Mucosa of rectum (tissue), 2 donors: ENCODE data around the gene SMOC2.

Experiments
- H3K27ac ChIP-seq, 2 donors: one replicate each; pipeline ENCODE4 v1.7.0; 2013; ENCODE audit warnings: inconsistent platforms in 2 of 2, low read depth in 2 of 2, low read length in 2 of 2
- H3K27me3 ChIP-seq, 2 donors: one replicate each; pipeline ENCODE4 v1.7.0; 2013; ENCODE audit warnings: low read length in 2 of 2; ENCODE audit not compliant: control insufficient read depth in 2 of 2, insufficient read depth in 2 of 2
- H3K36me3 ChIP-seq, 2 donors: one replicate each; pipeline ENCODE4 v1.7.0; 2013; ENCODE audit warnings: low read length in 2 of 2; ENCODE audit not compliant: control insufficient read depth in 2 of 2, insufficient read depth in 2 of 2
- H3K4me1 ChIP-seq, 2 donors: one replicate each; pipeline ENCODE4 v1.7.0; 2013; ENCODE audit warnings: low read length in 2 of 2, mild to moderate bottlenecking in 1 of 2; ENCODE audit not compliant: control insufficient read depth in 2 of 2, insufficient read depth in 2 of 2
- H3K4me3 ChIP-seq, 2 donors: one replicate each; pipeline ENCODE4 v1.7.0; 2013; ENCODE audit warnings: low read length in 2 of 2
- H3K9ac ChIP-seq, 2 donors: one replicate each; pipeline ENCODE4 v1.7.0; 2013; ENCODE audit warnings: low read length in 2 of 2, low read depth in 1 of 2, mild to moderate bottlenecking in 1 of 2
- H3K9me3 ChIP-seq, 2 donors: one replicate each; pipeline ENCODE4 v1.7.0; 2013; ENCODE audit warnings: low read length in 2 of 2; ENCODE audit not compliant: control insufficient read depth in 2 of 2
- donor health status: healthy.
- donor health status: Normal muscosa, but diverticular disease.

Gene SMOC2

GRCh38 chr6:168589275-168589674 lies 148.3 kb downstream of the SMOC2 start:
- H3K27me3 ChIP-seq: no peaks in the 10 kb centered on the region
- no peak overlapping the region for H3K9ac ChIP-seq
- H3K4me3 ChIP-seq: no peak overlapping the region
- no peaks in the 10 kb centered on the region for H3K36me3 ChIP-seq
- no peak overlapping the region for H3K27ac ChIP-seq
- no peaks in the 10 kb centered on the region for H3K4me1 ChIP-seq
- no peaks in the 10 kb centered on the region for H3K9me3 ChIP-seq

GRCh38 chr6:168590406-168590805 lies 149.4 kb downstream of the SMOC2 start:
- Histone ChIP-seq H3K4me3 (no peak overlapping the region), H3K36me3 (no peaks in the 10 kb centered on the region), H3K27ac (no peak overlapping the region), H3K9me3 (no peaks in the 10 kb centered on the region), H3K27me3 (no peaks in the 10 kb centered on the region), H3K4me1 (no peaks in the 10 kb centered on the region), H3K9ac (no peak overlapping the region)

- Histone ChIP-seq H3K9me3 (no peaks in the 10 kb centered on the region), H3K4me1 (peaks cover 0 to 4% of the 10 kb centered on the region in 2 donors), H3K27me3 (no peaks in the 10 kb centered on the region), H3K4me3 (no peak overlapping the region), H3K36me3 (no peaks in the 10 kb centered on the region), H3K9ac (no peak overlapping the region), H3K27ac (no peak overlapping the region)
Observed at GRCh38 chr6:168596344-168596743, 155.4 kb downstream of the SMOC2 start.

- Histone ChIP-seq H3K9ac (no peak overlapping the region), H3K27me3 (no peaks in the 10 kb centered on the region), H3K36me3 (no peaks in the 10 kb centered on the region), H3K4me3 (no peak overlapping the region), H3K27ac (no peak overlapping the region), H3K9me3 (no peaks in the 10 kb centered on the region), H3K4me1 (peaks cover 0 to 4% of the 10 kb centered on the region in 2 donors)
Observed at GRCh38 chr6:168597471-168597875, 156.5 kb downstream of the SMOC2 start.

GRCh38 chr6:168598251-168599117 lies 157.5 kb downstream of the SMOC2 start:
- H3K4me3 ChIP-seq: no peak overlapping the region

GRCh38 chr6:168599118-168599494 lies 158.1 kb downstream of the SMOC2 start:
- Histone ChIP-seq H3K27ac (no peak overlapping the region), H3K36me3 (no peaks in the 10 kb centered on the region), H3K9ac (no peak overlapping the region)

More at GRCh38 chr6:168598251-168599117, 157.5 kb downstream of the SMOC2 start:
- Histone ChIP-seq H3K27me3 (no peaks in the 10 kb centered on the region), H3K27ac (no peak overlapping the region), H3K9me3 (no peaks in the 10 kb centered on the region), H3K4me1 (peaks cover 0 to 4% of the 10 kb centered on the region in 2 donors), H3K36me3 (no peaks in the 10 kb centered on the region), H3K9ac (no peak overlapping the region)

GRCh38 chr6:168599769-168600330 lies 158.9 kb downstream of the SMOC2 start:
- no peaks in the 10 kb centered on the region for H3K27me3 ChIP-seq
- no peaks in the 10 kb centered on the region for H3K36me3 ChIP-seq
- peaks cover 0 to 4% of the 10 kb centered on the region in 2 donors for H3K4me1 ChIP-seq
- no peak overlapping the region for H3K9ac ChIP-seq
- no peak overlapping the region for H3K4me3 ChIP-seq
- no peaks in the 10 kb centered on the region for H3K9me3 ChIP-seq
- H3K27ac ChIP-seq: no peak overlapping the region

More at GRCh38 chr6:168599118-168599494, 158.1 kb downstream of the SMOC2 start:
- H3K4me3 ChIP-seq: no peak overlapping the region
- peaks cover 0 to 4% of the 10 kb centered on the region in 2 donors for H3K4me1 ChIP-seq
- no peaks in the 10 kb centered on the region for H3K9me3 ChIP-seq
- no peaks in the 10 kb centered on the region for H3K27me3 ChIP-seq

- no peaks in the 10 kb centered on the region for H3K36me3 ChIP-seq
- H3K9ac ChIP-seq: no peak overlapping the region
- no peaks in the 10 kb centered on the region for H3K9me3 ChIP-seq
- H3K4me3 ChIP-seq: no peak overlapping the region
- no peak overlapping the region for H3K27ac ChIP-seq
- no peaks in the 10 kb centered on the region for H3K27me3 ChIP-seq
- peaks cover 0 to 4% of the 10 kb centered on the region in 2 donors for H3K4me1 ChIP-seq
Observed at GRCh38 chr6:168600381-168600780, 159.4 kb downstream of the SMOC2 start.

- Histone ChIP-seq H3K27me3 (no peaks in the 10 kb centered on the region), H3K4me3 (no peak overlapping the region), H3K9me3 (no peaks in the 10 kb centered on the region), H3K9ac (no peak overlapping the region), H3K4me1 (peaks cover 0 to 4% of the 10 kb centered on the region in 2 donors), H3K36me3 (no peaks in the 10 kb centered on the region), H3K27ac (no peak overlapping the region)
Observed at GRCh38 chr6:168601111-168601510, 160.1 kb downstream of the SMOC2 start.

GRCh38 chr6:168601546-168601945 lies 160.6 kb downstream of the SMOC2 start:
- Histone ChIP-seq H3K9ac (no peak overlapping the region), H3K4me1 (peaks cover 0 to 4% of the 10 kb centered on the region in 2 donors), H3K27me3 (no peaks in the 10 kb centered on the region), H3K27ac (no peak overlapping the region), H3K4me3 (no peak overlapping the region), H3K9me3 (no peaks in the 10 kb centered on the region), H3K36me3 (no peaks in the 10 kb centered on the region)
